ENCODE data around the gene ZNF148. TPM values are rescaled to one million over a fixed set of nuclear protein-coding genes. Genes with fewer than 3 reads are reported as not detected.

The ZNF148 gene
- total RNA-seq, 4 donors from 2014 or later, result 17.0 to 34.9 (median 20.0) TPM

DNA sequence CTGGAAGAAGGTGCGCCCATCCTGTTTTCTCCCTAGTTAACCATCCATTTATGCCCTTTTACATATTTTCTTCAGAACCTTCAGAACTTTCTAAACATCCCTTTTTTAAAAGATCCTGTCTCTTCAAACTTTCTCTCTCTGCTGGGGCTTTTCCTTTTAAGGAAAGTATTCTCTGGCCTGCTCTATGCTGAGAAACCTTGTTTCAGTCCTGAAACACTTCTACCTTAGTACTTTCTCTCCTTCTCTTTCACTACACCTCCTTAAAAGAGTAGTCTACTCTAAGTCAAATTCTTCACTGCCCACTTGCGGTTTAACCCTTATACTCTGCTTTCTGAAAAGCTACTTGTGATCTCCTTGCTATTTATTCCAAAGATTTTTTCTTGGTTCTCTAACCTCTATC lies 97.0 kb downstream of the ZNF148 start:
- Histone ChIP-seq H3K27ac (no peak overlapping the region), H3K9me3 (no peaks in the 10 kb centered on the region), H3K27me3 (no peaks in the 10 kb centered on the region), H3K4me1 (peaks cover 0 to 5% of the 10 kb centered on the region in 2 donors), H3K4me3 (no peak overlapping the region), H3K36me3 (peaks cover 0 to 12% of the 10 kb centered on the region in 2 donors)
- DNase-seq (no peak), ATAC-seq (no peak)
- TF ChIP-seq POLR2A (IDR thresholded peaks at IDR 0.05), result no peak
- TF ChIP-seq, protein P1, sequence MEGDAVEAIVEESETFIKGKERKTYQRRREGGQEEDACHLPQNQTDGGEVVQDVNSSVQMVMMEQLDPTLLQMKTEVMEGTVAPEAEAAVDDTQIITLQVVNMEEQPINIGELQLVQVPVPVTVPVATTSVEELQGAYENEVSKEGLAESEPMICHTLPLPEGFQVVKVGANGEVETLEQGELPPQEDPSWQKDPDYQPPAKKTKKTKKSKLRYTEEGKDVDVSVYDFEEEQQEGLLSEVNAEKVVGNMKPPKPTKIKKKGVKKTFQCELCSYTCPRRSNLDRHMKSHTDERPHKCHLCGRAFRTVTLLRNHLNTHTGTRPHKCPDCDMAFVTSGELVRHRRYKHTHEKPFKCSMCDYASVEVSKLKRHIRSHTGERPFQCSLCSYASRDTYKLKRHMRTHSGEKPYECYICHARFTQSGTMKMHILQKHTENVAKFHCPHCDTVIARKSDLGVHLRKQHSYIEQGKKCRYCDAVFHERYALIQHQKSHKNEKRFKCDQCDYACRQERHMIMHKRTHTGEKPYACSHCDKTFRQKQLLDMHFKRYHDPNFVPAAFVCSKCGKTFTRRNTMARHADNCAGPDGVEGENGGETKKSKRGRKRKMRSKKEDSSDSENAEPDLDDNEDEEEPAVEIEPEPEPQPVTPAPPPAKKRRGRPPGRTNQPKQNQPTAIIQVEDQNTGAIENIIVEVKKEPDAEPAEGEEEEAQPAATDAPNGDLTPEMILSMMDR (IDR thresholded peaks at IDR 0.05 in 4 of 5, conservative IDR thresholded peaks at IDR 0.05 in 1 of 5), result no peak
- intact Hi-C loops (cut with DNase I; ENCODE audit: low total_unique reads) (no loop called here), in situ Hi-C loops (cut with MboI; ENCODE audit: low sequenced_read_pairs in 4 of 4) (no loop called here)

DNA sequence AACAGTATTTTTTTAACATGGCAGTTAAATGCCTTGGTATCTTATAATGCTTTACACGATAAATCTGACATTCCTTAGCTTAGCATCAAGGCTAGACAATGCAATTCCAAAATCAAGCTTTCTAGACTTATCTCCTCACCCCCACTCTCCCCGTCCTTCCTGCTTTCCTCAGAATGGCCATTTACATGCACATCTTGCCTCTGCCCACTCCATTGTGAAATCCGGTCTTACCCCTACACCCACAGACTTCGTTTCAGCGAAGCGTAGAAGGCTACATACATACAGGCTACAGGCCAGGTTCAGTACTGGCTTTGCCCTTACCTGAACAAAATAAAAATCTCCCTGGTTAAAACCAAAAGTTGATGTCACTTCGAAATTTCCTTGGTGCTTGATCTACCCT lies 104.0 kb downstream of the ZNF148 start:
- TF ChIP-seq, protein P1 (IDR thresholded peaks at IDR 0.05 in 4 of 5, conservative IDR thresholded peaks at IDR 0.05 in 1 of 5), result no peak
- no peak for TF ChIP-seq POLR2A (IDR thresholded peaks at IDR 0.05)
- Histone ChIP-seq H3K9me3 (no peaks in the 10 kb centered on the region), H3K27ac (no peak overlapping the region), H3K27me3 (no peaks in the 10 kb centered on the region), H3K36me3 (no peaks in the 10 kb centered on the region), H3K4me1 (peaks cover 0 to 10% of the 10 kb centered on the region in 2 donors), H3K4me3 (no peak overlapping the region)
- ATAC-seq, result no peak
- intact Hi-C loops (cut with DNase I; ENCODE audit: low total_unique reads), result no loop called here
- in situ Hi-C loops (cut with MboI; ENCODE audit: low sequenced_read_pairs in 4 of 4), result no loop called here
- DNase-seq, result no peak

DNA sequence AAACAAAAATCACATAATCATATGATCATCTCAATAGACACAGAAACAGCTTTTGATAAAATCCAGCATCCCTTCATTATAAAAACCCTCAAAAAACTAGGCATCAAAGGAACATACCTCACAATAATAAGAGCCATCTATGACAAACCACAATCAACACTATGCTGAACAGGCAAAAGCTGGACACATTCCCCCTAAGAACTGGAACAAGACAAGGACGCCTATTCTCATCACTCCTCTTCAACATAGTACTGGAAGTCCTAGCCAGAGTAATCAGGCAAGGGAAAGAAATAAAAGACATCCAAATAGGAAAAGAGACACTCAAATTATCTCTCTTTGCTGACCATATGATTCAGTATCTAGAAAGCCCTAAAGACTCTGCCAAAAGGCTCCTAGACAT lies 107.7 kb downstream of the ZNF148 start:
- ATAC-seq, result no peak
- no peak for TF ChIP-seq POLR2A (IDR thresholded peaks at IDR 0.05)
- TF ChIP-seq, protein P1 (IDR thresholded peaks at IDR 0.05 in 4 of 5, conservative IDR thresholded peaks at IDR 0.05 in 1 of 5), result no peak

DNA sequence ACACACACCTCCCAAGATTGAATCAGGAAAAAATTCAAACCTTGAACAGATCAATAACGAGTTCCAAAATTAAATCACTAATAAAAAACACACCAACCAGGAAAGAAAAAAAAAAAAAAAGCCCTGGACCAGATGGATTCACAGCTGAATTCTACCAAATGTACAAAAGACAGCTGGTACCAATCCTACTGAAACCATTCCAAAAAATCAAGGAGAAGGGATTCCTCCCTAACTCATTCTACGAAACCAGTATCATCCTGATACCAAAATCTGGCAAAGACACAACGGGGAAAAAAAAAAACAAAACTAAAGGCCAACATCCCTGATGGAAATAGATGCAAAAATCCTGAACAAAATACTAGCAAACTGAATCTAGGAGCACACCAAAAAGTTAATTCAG lies 108.2 kb downstream of the ZNF148 start:
- ATAC-seq (no peak), DNase-seq (no peak)
- Histone ChIP-seq H3K9me3 (no peaks in the 10 kb centered on the region), H3K4me1 (peaks cover 0 to 10% of the 10 kb centered on the region in 2 donors), H3K36me3 (no peaks in the 10 kb centered on the region), H3K4me3 (no peak overlapping the region), H3K27ac (no peak overlapping the region), H3K27me3 (no peaks in the 10 kb centered on the region)
- in situ Hi-C loops (cut with MboI; ENCODE audit: low sequenced_read_pairs in 4 of 4) (no loop called here), intact Hi-C loops (cut with DNase I; ENCODE audit: low total_unique reads) (no loop called here)
- TF ChIP-seq, protein P1 (IDR thresholded peaks at IDR 0.05 in 4 of 5, conservative IDR thresholded peaks at IDR 0.05 in 1 of 5), result no peak
- no peak for TF ChIP-seq POLR2A (IDR thresholded peaks at IDR 0.05)

More for the DNA sequence above, 107.7 kb downstream of the ZNF148 start:
- intact Hi-C loops (cut with DNase I; ENCODE audit: low total_unique reads), result no loop called here
- no peak for DNase-seq
- H3K9me3 ChIP-seq, result no peaks in the 10 kb centered on the region
- H3K27ac ChIP-seq, result no peak overlapping the region
- H3K36me3 ChIP-seq, result no peaks in the 10 kb centered on the region
- peaks cover 0 to 10% of the 10 kb centered on the region in 2 donors for H3K4me1 ChIP-seq
- H3K27me3 ChIP-seq, result no peaks in the 10 kb centered on the region
- H3K4me3 ChIP-seq, result no peak overlapping the region
- in situ Hi-C loops (cut with MboI; ENCODE audit: low sequenced_read_pairs in 4 of 4), result no loop called here

DNA sequence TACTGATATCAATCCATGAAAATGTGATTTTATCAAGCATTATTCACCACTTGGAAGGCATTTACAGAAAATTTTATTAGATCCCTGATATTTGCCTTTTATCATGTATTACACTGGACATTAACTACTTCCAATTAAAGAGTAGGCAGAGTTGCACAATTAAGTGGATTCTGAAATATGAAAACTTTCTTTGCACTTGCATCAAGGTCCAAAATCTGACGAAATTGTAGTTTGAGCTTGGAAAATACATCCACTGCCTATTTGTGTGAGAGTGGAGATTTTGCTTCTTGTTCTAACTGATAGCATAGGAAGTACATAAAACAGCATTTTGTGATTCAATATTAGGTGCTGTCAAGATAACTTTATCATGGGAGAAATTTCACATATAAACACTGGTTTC lies 113.0 kb downstream of the ZNF148 start:
- DNase-seq (no peak), ATAC-seq (no peak)
- Histone ChIP-seq H3K4me1 (peaks cover 0 to 4% of the 10 kb centered on the region in 2 donors), H3K27ac (no peak overlapping the region), H3K9me3 (no peaks in the 10 kb centered on the region), H3K4me3 (no peak overlapping the region), H3K27me3 (no peaks in the 10 kb centered on the region), H3K36me3 (no peaks in the 10 kb centered on the region)
- TF ChIP-seq, protein P1 (IDR thresholded peaks at IDR 0.05 in 4 of 5, conservative IDR thresholded peaks at IDR 0.05 in 1 of 5), result no peak
- TF ChIP-seq POLR2A (IDR thresholded peaks at IDR 0.05), result no peak
- in situ Hi-C loops (cut with MboI; ENCODE audit: low sequenced_read_pairs in 4 of 4) (no loop called here), intact Hi-C loops (cut with DNase I; ENCODE audit: low total_unique reads) (no loop called here)
